C4-2B (cell line): ENCODE measurements around the gene CAVIN1.

ENCODE experiments used
- ZFX ChIP-seq: fragments of 450-650 bp; IDR thresholded peaks from 2 replicates; pipeline ENCODE4 v1.6.1; 2017
- TF ChIP-seq, protein P1 (sequence below): fragments of 450-650 bp; conservative IDR thresholded peaks from 2 replicates; pipeline ENCODE4 v1.5.1; 2017; ENCODE audit warnings: mild to moderate bottlenecking

DNA sequence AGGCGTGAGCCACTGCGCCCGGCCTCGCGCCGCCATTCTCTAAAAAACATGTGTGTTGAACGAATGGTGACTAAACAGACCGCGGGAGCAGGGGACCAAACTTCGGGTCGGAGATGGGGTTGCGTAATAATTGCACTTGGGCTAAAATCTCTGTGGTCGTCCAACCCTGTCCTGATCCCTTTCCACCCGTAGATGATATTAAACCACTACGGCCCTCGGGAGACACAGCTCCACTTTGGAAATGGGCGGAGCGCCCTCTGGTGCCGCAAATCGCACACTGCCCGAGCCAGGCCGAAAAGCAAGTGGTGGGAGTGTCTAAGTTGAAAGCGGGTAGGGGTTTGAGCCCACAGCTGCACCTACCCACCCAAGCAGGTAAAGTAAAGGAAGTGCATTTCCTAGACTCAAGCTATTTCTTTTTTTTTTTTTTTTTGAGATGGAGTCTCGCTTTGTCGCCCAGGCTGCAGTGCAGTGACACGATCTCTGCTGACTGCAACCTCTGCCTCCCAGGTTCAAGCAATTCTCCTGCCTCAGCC, 17.0 kb downstream of the CAVIN1 start:
- TF ChIP-seq, protein P1, sequence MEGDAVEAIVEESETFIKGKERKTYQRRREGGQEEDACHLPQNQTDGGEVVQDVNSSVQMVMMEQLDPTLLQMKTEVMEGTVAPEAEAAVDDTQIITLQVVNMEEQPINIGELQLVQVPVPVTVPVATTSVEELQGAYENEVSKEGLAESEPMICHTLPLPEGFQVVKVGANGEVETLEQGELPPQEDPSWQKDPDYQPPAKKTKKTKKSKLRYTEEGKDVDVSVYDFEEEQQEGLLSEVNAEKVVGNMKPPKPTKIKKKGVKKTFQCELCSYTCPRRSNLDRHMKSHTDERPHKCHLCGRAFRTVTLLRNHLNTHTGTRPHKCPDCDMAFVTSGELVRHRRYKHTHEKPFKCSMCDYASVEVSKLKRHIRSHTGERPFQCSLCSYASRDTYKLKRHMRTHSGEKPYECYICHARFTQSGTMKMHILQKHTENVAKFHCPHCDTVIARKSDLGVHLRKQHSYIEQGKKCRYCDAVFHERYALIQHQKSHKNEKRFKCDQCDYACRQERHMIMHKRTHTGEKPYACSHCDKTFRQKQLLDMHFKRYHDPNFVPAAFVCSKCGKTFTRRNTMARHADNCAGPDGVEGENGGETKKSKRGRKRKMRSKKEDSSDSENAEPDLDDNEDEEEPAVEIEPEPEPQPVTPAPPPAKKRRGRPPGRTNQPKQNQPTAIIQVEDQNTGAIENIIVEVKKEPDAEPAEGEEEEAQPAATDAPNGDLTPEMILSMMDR = peak; percentile 97
- no peak for TF ChIP-seq ZFX
